DOHH2 (cell line): ENCODE results near the gene SGCE.

Source experiments
- H3F3A ChIP-seq: fragments of 200-600 bp; sonication (generic), shearing (Covaris generic); 2 replicates; pipeline ENCODE4 v1.6.0; 2016; ENCODE audit warnings: antibody characterized with exemption, mild to moderate bottlenecking; ENCODE audit not compliant: control insufficient read depth, insufficient read depth
- H3K27ac ChIP-seq: fragments of 200-600 bp; sonication (generic); 2 replicates; pipeline ENCODE4 v1.5.1; 2014; ENCODE audit warnings: low read depth, mild to moderate bottlenecking, low read length, moderate library complexity
- H3K27me3 ChIP-seq: fragments of 200-600 bp; sonication (generic); 2 replicates; pipeline ENCODE4 v1.6.1; 2014; ENCODE audit warnings: mild to moderate bottlenecking, low read length, mixed read lengths; ENCODE audit not compliant: control insufficient read depth
- H3K36me3 ChIP-seq: fragments of 200-600 bp; sonication (generic); 2 replicates; pipeline ENCODE4 v1.6.1; 2014; ENCODE audit warnings: mild to moderate bottlenecking, low read length, moderate library complexity, mixed read lengths; ENCODE audit not compliant: control insufficient read depth
- H3K4me1 ChIP-seq: fragments of 200-600 bp; sonication (generic); 2 replicates; pipeline ENCODE4 v1.6.1; 2014; ENCODE audit warnings: mild to moderate bottlenecking, low read length, mixed read lengths; ENCODE audit not compliant: control insufficient read depth
- H3K4me2 ChIP-seq: fragments of 200-600 bp; sonication (generic); 2 replicates; pipeline ENCODE4 v1.6.0; 2014; ENCODE audit warnings: mild to moderate bottlenecking, low read length, moderate library complexity
- H3K4me3 ChIP-seq: fragments of 200-600 bp; sonication (generic); 2 replicates; pipeline ENCODE4 v1.5.1; 2014; ENCODE audit warnings: mild to moderate bottlenecking, low read length, mixed read lengths
- H3K79me2 ChIP-seq: fragments of 200-600 bp; sonication (generic); 2 replicates; pipeline ENCODE4 v1.6.1; 2014; ENCODE audit warnings: mild to moderate bottlenecking, low read length, mixed read lengths; ENCODE audit not compliant: control insufficient read depth
- H3K9me2 ChIP-seq: fragments of 200-600 bp; sonication (generic); replicated peaks from 2 replicates; pipeline ENCODE4 v1.6.1; 2014; ENCODE audit warnings: mild to moderate bottlenecking, low read length, mixed read lengths; ENCODE audit not compliant: control insufficient read depth
- H3K9me3 ChIP-seq: fragments of 200-600 bp; sonication (generic); 2 replicates; pipeline ENCODE4 v1.6.1; 2014; ENCODE audit warnings: antibody characterized with exemption, low read length, mixed read lengths; ENCODE audit not compliant: control insufficient read depth, insufficient read depth
- H4K20me1 ChIP-seq: fragments of 200-600 bp; sonication (generic); 2 replicates; pipeline ENCODE4 v1.6.0; 2014; ENCODE audit warnings: low read depth, mild to moderate bottlenecking, antibody characterized with exemption, low read length, moderate library complexity; ENCODE audit not compliant: control insufficient read depth, insufficient read depth
- EZH2phosphoT487 ChIP-seq: fragments of 200-600 bp; sonication (generic); IDR thresholded peaks from 2 replicates; pipeline ENCODE4 v1.6.1; 2017; ENCODE audit warnings: borderline replicate concordance, mild to moderate bottlenecking, antibody characterized with exemption, low read length, moderate library complexity, mixed read lengths
- TF ChIP-seq, protein P1 (sequence below): fragments of 200-600 bp; sonication (generic); IDR thresholded peaks from one replicate; pipeline ENCODE4 v1.5.1; 2014; ENCODE audit warnings: antibody characterized with exemption, mild to moderate bottlenecking, low read depth, low read length; ENCODE audit not compliant: poor library complexity, severe bottlenecking

The SGCE gene

DNA sequence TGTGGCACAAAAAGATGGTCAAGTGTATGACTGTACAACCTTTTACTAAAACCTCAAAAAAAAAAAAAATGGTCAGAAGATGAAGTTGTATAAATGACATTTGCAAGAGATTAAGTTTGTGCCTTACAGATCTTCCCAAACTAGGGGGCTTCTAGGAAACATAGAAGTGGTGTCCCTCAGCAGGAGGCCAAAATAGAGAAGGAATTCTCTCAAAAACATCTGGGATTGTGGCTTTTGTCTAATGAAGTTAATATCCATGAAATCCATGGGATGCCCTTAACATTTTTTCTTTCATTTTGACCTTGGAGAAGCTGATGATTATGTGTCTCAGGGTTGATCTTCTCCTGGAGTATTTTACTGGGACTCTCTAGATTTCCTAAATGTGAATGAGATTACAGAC is 84.1 kb downstream of the SGCE start:
- Histone ChIP-seq H3K36me3 (no peaks in the 10 kb centered on the region), H3K4me2 (no peak overlapping the region), H3F3A (no peaks in the 10 kb centered on the region), H3K9me2 (no peaks in the 10 kb centered on the region), H3K79me2 (no peaks in the 10 kb centered on the region), H4K20me1 (no peaks in the 10 kb centered on the region), H3K27me3 (no peaks in the 10 kb centered on the region), H3K27ac (no peak overlapping the region), H3K4me1 (no peaks in the 10 kb centered on the region), H3K9me3 (peaks cover 12% of the 10 kb centered on the region), H3K4me3 (no peak overlapping the region)
- TF ChIP-seq EZH2phosphoT487: no peak
- TF ChIP-seq, protein P1, sequence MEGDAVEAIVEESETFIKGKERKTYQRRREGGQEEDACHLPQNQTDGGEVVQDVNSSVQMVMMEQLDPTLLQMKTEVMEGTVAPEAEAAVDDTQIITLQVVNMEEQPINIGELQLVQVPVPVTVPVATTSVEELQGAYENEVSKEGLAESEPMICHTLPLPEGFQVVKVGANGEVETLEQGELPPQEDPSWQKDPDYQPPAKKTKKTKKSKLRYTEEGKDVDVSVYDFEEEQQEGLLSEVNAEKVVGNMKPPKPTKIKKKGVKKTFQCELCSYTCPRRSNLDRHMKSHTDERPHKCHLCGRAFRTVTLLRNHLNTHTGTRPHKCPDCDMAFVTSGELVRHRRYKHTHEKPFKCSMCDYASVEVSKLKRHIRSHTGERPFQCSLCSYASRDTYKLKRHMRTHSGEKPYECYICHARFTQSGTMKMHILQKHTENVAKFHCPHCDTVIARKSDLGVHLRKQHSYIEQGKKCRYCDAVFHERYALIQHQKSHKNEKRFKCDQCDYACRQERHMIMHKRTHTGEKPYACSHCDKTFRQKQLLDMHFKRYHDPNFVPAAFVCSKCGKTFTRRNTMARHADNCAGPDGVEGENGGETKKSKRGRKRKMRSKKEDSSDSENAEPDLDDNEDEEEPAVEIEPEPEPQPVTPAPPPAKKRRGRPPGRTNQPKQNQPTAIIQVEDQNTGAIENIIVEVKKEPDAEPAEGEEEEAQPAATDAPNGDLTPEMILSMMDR: no peak

DNA sequence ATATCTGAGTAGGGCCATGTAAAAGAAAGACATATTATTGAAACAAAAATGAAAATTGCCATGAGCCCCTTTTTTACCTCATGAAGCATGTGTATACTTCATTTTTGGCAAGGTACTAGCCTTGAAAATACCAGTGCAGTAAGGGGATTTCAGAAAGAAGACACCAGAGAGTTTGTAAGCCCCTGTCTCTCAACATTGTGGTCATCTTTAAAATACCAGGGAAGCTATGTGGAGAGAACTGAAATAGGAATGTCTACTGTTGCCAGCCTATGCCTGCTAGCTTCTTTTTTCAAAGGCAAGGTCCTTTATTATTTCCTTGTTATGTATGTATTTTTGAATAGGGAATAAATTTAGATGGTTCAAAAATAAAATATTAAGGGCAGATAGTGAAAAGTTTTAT is 88.5 kb downstream of the SGCE start:
- Histone ChIP-seq H4K20me1 (no peaks in the 10 kb centered on the region), H3K9me2 (no peaks in the 10 kb centered on the region), H3K27me3 (no peaks in the 10 kb centered on the region), H3K4me3 (no peak overlapping the region), H3K27ac (no peak overlapping the region), H3K79me2 (no peaks in the 10 kb centered on the region), H3F3A (no peaks in the 10 kb centered on the region), H3K4me2 (no peak overlapping the region), H3K9me3 (no peaks in the 10 kb centered on the region), H3K4me1 (no peaks in the 10 kb centered on the region), H3K36me3 (no peaks in the 10 kb centered on the region)
- TF ChIP-seq, protein P1: no peak
- TF ChIP-seq EZH2phosphoT487: no peak

DNA sequence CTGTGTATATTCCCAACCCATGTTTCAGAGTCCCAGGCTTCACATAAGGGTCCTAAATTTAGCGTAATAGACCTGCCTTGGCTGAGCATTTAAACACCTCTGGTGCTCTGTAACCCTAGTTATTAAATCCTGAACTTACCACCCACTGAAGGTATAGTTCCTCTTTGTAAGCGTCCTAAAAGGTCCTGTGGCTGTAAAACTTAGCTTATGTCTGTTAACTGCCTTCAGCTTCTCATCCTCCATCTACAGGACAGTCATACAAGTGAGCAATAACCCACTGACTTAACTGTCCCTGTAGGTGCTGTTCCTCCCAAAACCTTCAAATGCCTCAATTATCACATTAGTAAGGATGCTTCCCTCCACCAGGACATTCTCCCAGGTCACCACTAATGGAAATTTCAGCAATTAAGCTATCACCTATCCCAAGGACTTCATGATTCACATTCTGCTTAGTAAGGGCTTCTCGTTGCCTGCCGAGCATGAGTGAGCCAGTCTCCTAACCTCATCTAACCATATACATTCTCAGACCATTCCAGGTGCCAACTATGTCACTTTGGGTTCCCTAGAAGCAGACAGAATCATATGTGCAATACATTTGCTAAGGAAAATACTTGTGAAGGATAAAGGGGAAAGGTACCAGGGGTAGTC is 90.6 kb downstream of the SGCE start:
- no peaks in the 10 kb centered on the region for H4K20me1 ChIP-seq
- H3K79me2 ChIP-seq: no peaks in the 10 kb centered on the region
- H3F3A ChIP-seq: no peaks in the 10 kb centered on the region
- H3K27me3 ChIP-seq: no peaks in the 10 kb centered on the region
- no peak overlapping the region for H3K4me3 ChIP-seq
- no peaks in the 10 kb centered on the region for H3K9me3 ChIP-seq
- no peaks in the 10 kb centered on the region for H3K36me3 ChIP-seq
- no peaks in the 10 kb centered on the region for H3K4me1 ChIP-seq
- no peaks in the 10 kb centered on the region for H3K9me2 ChIP-seq
- no peak overlapping the region for H3K27ac ChIP-seq
- no peak overlapping the region for H3K4me2 ChIP-seq
- TF ChIP-seq, protein P1: no peak
- TF ChIP-seq EZH2phosphoT487: no peak
